Measurements from ENCODE around the gene VRK1.
"Not testable (repeated sequence)": the region's sequence is repeated elsewhere in the genome, so short reads cannot be mapped to it uniquely, and the experiment has no call there.

The VRK1 gene

GRCh38 chr14:96796851-96797581 is at the start of gene VRK1:
Gene VRK1 (plus strand): TSS chr14:96797382. CDS start chr14:96833472, 36,090 bp downstream.
- in situ Hi-C loops (cut with HindIII; ENCODE audit: low pct_unique_long_range_greater_than_20kb, low sequenced_read_pairs), result no loop called here
- peak; percentile 90 to 98 for DNase-seq (ENCODE audit: low read depth in 1 of 2, low spot score in 1 of 2)
- no peak for TF ChIP-seq JUND (IDR thresholded peaks at IDR 0.05; ENCODE audit: low read depth)

- no peak for TF ChIP-seq JUND (IDR thresholded peaks at IDR 0.05; ENCODE audit: low read depth)
- in situ Hi-C loops (cut with HindIII; ENCODE audit: low pct_unique_long_range_greater_than_20kb, low sequenced_read_pairs), result no loop called here
- no peak for DNase-seq (ENCODE audit: low read depth in 1 of 2, low spot score in 1 of 2)
Measured at GRCh38 chr14:96747608-96748007, 49.6 kb upstream of the VRK1 start.

GRCh38 chr14:96748362-96748761 is 48.8 kb upstream of the VRK1 start:
- TF ChIP-seq JUND (IDR thresholded peaks at IDR 0.05; ENCODE audit: low read depth), result no peak
- peak in 1 of 2 experiments; percentile 69 for DNase-seq (ENCODE audit: low read depth in 1 of 2, low spot score in 1 of 2)
- in situ Hi-C loops (cut with HindIII; ENCODE audit: low pct_unique_long_range_greater_than_20kb, low sequenced_read_pairs), result no loop called here

GRCh38 chr14:96751505-96751904 is 45.7 kb upstream of the VRK1 start:
- in situ Hi-C loops (cut with HindIII; ENCODE audit: low pct_unique_long_range_greater_than_20kb, low sequenced_read_pairs), result no loop called here
- no peak for TF ChIP-seq JUND (IDR thresholded peaks at IDR 0.05; ENCODE audit: low read depth)
- DNase-seq (ENCODE audit: low read depth in 1 of 2, low spot score in 1 of 2), result no peak

- DNase-seq (ENCODE audit: low read depth in 1 of 2, low spot score in 1 of 2), result no peak
- in situ Hi-C loops (cut with HindIII; ENCODE audit: low pct_unique_long_range_greater_than_20kb, low sequenced_read_pairs), result no loop called here
- no peak for TF ChIP-seq JUND (IDR thresholded peaks at IDR 0.05; ENCODE audit: low read depth)
Measured at GRCh38 chr14:96752125-96752524, 45.1 kb upstream of the VRK1 start.

GRCh38 chr14:96752594-96752993 is 44.6 kb upstream of the VRK1 start:
- no peak for TF ChIP-seq JUND (IDR thresholded peaks at IDR 0.05; ENCODE audit: low read depth)
- in situ Hi-C loops (cut with HindIII; ENCODE audit: low pct_unique_long_range_greater_than_20kb, low sequenced_read_pairs), result no loop called here
- no peak for DNase-seq (ENCODE audit: low read depth in 1 of 2, low spot score in 1 of 2)

- no peak for TF ChIP-seq JUND (IDR thresholded peaks at IDR 0.05; ENCODE audit: low read depth)
- no peak for DNase-seq (ENCODE audit: low read depth in 1 of 2, low spot score in 1 of 2)
- in situ Hi-C loops (cut with HindIII; ENCODE audit: low pct_unique_long_range_greater_than_20kb, low sequenced_read_pairs), result no loop called here
Measured at GRCh38 chr14:96754162-96754844, 42.9 kb upstream of the VRK1 start.

GRCh38 chr14:96754845-96755184 is 42.4 kb upstream of the VRK1 start:
- no peak for DNase-seq (ENCODE audit: low read depth in 1 of 2, low spot score in 1 of 2)
- no peak for TF ChIP-seq JUND (IDR thresholded peaks at IDR 0.05; ENCODE audit: low read depth)
- in situ Hi-C loops (cut with HindIII; ENCODE audit: low pct_unique_long_range_greater_than_20kb, low sequenced_read_pairs), result no loop called here

GRCh38 chr14:96756745-96757144 is 40.4 kb upstream of the VRK1 start:
- in situ Hi-C loops (cut with HindIII; ENCODE audit: low pct_unique_long_range_greater_than_20kb, low sequenced_read_pairs), result no loop called here
- no peak for TF ChIP-seq JUND (IDR thresholded peaks at IDR 0.05; ENCODE audit: low read depth)
- no peak for DNase-seq (ENCODE audit: low read depth in 1 of 2, low spot score in 1 of 2)

GRCh38 chr14:96757456-96757855 is 39.7 kb upstream of the VRK1 start:
- in situ Hi-C loops (cut with HindIII; ENCODE audit: low pct_unique_long_range_greater_than_20kb, low sequenced_read_pairs), result no loop called here
- DNase-seq (ENCODE audit: low read depth in 1 of 2, low spot score in 1 of 2), result no peak
- TF ChIP-seq JUND (IDR thresholded peaks at IDR 0.05; ENCODE audit: low read depth), result no peak

- in situ Hi-C loops (cut with HindIII; ENCODE audit: low pct_unique_long_range_greater_than_20kb, low sequenced_read_pairs), result no loop called here
- DNase-seq (ENCODE audit: low read depth in 1 of 2, low spot score in 1 of 2), result no peak
- no peak for TF ChIP-seq JUND (IDR thresholded peaks at IDR 0.05; ENCODE audit: low read depth)
Measured at GRCh38 chr14:96761066-96761465, 36.1 kb upstream of the VRK1 start.

GRCh38 chr14:96762650-96763049 is 34.5 kb upstream of the VRK1 start:
- TF ChIP-seq JUND (IDR thresholded peaks at IDR 0.05; ENCODE audit: low read depth), result no peak
- DNase-seq (ENCODE audit: low read depth in 1 of 2, low spot score in 1 of 2), result peak; percentile 82 to 88
- in situ Hi-C loops (cut with HindIII; ENCODE audit: low pct_unique_long_range_greater_than_20kb, low sequenced_read_pairs), result no loop called here

GRCh38 chr14:96764012-96764411 is 33.2 kb upstream of the VRK1 start:
- no peak for DNase-seq (ENCODE audit: low read depth in 1 of 2, low spot score in 1 of 2)
- in situ Hi-C loops (cut with HindIII; ENCODE audit: low pct_unique_long_range_greater_than_20kb, low sequenced_read_pairs), result no loop called here
- TF ChIP-seq JUND (IDR thresholded peaks at IDR 0.05; ENCODE audit: low read depth), result no peak

- in situ Hi-C loops (cut with HindIII; ENCODE audit: low pct_unique_long_range_greater_than_20kb, low sequenced_read_pairs); DNase-seq (ENCODE audit: low read depth in 1 of 2, low spot score in 1 of 2): not testable (repeated sequence)
Measured at GRCh38 chr14:96765205-96765604, 32.0 kb upstream of the VRK1 start.
